ENCODE measurements around the gene ZNF710. TPM values are rescaled to one million over a fixed set of nuclear protein-coding genes. Genes with fewer than 3 reads are reported as not detected.
"Not testable (repeated sequence)": the region's sequence is repeated elsewhere in the genome, so short reads cannot be mapped to it uniquely, and the experiment has no call there.

The ZNF710 gene, protein sequence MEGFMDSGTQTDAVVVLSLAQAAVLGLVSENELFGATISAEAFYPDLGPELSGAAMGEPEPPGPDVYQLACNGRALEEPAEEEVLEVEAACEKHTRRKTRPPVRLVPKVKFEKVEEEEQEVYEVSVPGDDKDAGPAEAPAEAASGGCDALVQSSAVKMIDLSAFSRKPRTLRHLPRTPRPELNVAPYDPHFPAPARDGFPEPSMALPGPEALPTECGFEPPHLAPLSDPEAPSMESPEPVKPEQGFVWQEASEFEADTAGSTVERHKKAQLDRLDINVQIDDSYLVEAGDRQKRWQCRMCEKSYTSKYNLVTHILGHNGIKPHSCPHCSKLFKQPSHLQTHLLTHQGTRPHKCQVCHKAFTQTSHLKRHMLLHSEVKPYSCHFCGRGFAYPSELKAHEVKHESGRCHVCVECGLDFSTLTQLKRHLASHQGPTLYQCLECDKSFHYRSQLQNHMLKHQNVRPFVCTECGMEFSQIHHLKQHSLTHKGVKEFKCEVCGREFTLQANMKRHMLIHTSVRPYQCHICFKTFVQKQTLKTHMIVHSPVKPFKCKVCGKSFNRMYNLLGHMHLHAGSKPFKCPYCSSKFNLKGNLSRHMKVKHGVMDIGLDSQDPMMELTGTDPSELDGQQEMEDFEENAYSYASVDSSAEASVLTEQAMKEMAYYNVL
- 14.4 and 16.1 TPM in 2 replicates for total RNA-seq (2014; rRNA removed; shearing (Covaris generic))
- 8.3 and 8.6 TPM in 2 replicates for polyA plus RNA-seq (2015; cell fraction: cytosol; rRNA removed)
- polyA plus RNA-seq (2015; cell fraction: nucleus; rRNA removed), result 8.9 and 11.2 TPM in 2 replicates

DNA sequence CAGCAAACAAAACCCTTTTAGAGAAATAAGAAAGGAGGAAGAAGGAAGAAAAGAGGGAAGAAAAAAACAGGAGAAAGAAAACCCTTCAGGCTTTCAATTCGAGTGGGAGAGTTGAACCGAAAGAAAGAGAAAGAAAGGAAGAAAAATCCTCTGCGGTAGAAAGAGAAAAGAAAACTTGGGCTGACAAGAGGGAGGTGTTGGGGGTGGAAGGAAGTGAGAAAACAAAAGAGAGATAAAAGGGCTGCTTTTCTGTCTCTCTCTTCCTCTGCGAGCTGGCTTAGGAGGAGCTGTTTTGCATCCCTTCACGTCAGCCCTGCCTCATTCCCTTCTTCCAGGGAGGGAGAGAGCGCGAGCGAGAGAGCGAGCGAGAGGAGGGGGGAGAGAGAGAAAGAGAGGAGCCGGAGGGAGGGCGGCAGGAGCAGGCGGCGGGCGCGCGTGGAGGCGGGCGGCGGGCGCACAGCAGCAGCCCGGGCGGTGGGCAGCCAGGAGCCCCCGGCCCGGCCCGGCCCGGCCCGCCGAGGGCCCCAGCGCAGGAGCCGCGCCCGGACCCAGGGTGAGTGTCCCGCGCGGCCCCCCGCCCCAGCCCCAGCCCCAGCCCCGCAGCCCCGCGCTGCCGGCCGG is at the start of gene ZNF710:
TSS of gene ZNF710 (plus strand) at position 263 of the 621 bp plus-strand sequence. CDS start 65,814 bp downstream, outside the sequence.
- peak; percentile 42 for DNase-seq (ENCODE audit: low read depth)

DNA sequence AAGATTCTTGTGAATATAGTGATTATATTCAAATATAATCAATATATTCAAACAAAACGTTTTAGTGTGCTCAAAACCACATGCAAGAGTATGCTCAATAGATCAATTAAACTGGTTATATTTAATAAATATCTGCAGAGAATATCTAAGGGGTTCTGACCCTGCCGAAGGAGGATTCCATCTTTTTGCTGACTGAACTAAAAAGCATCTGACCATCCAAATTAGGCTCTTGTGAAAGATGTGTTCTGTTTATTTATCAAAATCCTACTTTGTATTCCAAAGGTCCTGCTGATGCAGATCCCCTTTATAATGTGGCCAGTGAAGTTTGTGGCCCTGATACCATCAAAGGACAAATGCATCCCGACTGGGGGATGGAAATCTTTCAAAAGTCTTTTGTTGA is 46.6 kb upstream of the ZNF710 start:
- no peak for DNase-seq (ENCODE audit: low read depth)

DNA sequence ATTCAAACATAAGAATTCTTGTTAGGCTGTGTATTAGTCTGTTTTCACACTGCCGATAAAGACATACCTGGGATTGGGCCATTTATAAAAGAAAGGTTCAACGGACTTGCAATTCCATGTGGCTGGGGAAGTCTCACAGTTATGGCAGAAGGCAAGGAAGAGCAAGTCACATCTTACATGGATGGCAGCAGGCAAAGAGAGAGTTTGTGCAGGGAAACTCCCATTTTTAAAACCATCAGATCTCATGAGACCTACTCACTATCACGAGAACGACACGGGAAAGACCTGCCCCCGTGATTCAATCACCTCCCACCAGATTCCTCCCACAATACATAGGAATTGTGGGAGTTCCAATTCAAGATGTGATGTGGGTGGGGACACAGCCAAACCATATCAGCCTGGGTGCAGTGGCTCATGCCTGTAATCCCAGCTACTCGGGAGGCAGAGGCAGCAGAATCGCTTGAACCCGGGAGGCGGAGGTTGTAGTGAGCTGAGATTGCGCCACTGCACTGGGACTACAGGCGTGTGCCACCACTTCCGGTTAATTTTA is 45.6 kb upstream of the ZNF710 start:
- DNase-seq (ENCODE audit: low read depth), result peak; percentile 15

DNA sequence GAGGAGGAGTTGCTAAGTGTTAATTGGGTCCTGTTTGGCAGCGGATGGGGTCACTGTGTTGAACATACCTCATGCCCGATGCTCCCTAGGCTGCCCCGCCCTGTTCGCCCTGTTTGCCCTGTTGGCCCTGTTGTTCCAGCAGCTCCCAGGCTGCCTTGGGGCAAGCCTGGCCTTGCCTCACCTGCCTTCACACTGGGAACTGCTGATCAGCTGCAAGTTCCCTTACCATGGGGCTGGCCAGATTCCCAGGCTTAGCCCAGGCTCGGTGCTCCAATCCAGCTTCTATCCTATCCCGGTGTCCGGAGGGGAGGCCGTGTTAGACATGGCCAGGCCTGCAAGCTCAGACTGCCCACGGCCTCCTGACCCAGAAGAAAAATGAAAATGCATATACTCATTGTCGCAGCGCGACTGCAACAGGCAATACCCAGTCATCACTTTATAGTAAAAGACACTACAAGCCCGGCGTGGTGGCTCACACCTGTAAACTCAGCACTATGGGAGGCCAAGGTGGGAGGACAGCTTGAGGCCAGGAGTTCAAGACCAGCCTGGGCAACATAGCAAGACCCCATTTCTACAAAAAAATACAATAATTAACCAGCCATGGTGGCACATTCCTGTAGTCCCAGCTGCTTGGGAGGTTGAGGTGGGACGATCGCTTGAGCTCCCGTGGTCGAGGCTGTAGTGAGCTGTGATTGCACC is 42.9 kb upstream of the ZNF710 start:
- DNase-seq (ENCODE audit: low read depth), result no peak

DNA sequence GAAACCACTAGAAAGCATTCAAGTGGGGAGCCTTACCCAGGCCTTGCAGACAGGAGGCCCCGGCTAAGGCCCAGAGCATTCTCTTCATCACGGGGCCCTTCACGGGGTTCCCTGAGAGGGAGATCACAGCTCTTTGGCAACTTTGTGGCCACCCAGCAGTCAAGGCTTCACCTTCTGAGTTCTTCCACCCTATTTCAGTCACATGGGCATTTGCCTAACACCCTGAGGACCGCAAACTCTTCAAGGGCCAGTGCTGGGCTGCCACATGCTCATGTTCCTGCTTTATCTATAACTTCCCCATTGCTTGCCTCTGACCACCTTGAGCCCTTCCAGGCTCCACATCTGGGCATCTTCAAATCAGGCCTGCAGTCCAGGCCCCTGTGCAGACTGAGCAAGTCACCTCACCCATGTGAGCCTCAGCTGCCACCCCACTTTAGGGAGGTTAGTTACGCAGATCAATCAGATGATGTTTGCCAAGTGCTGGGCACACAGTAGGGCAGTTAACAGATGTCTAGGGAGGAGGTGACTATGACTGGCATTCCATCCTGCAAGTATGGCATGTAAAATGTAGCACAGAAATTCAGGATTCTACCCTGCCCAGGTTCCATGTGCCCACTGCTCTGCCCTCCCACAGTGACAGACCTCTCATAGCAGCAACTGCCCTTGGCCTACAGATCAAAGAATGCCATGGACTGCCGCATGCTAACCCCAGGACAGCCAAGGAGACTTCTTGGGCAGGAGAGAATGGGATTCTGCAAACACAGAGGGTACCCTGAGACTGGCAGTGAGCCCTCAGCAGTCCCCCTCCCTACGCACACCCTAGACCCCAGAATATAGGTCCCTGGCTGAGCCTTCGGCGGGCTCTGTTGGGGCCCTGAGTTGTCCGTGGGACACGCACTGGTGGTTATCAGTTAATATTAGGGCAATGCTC is 37.6 kb upstream of the ZNF710 start:
- DNase-seq (ENCODE audit: low read depth), result no peak

DNA sequence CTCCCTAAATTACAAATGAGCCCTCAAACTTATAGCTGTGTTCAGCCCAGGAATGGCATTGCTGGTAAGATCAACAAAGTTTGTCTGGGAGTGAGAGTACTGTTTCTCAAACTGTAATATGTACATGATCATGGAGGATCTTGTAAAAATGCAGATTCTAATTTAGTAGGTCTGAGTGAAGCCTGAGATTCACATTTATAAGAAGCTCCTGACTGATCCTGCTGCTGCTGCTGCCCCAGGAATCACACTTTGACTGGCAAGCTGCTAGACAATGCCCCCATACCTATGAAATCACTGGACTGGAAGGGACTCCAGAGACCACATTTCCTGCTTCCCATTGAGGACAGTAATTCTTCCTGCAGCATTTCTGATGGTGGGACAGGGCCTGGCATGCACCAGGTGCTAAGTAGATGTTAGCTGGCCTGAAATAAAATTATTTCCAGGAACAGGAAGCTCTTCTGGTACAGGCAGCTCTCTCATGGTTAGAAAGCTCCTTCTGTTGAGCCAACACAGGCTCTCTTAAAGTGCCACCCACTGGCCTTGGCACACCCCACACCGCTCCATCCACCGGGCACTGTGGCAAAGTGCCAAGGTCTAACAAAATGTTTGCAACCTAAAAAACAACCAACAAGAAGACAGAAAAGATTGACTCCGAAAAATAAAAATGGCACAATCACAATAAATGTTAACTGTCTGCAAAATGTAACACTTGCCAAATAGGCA is 36.7 kb upstream of the ZNF710 start:
- no peak for DNase-seq (ENCODE audit: low read depth)

DNA sequence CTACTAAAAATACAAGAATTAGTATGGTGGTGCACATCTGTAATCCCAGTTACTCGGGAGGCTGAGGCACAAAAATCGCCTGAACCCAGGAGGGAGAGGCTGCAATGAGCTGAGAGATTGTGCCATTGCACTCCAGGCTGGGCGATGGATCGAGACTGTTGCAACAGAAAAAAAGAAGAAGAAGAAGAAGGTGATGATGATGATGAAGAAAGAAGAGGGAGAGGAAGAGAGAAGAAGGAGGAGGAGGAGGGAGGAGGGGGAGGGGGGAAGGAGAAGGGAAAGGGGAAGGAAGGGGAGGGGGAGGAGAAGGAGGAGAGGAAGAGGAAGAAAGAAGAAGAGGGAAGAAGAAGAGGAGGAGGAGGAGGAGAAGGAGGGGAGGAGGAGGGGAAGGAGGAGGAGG is 33.2 kb upstream of the ZNF710 start:
- DNase-seq (ENCODE audit: low read depth), result no peak

DNA sequence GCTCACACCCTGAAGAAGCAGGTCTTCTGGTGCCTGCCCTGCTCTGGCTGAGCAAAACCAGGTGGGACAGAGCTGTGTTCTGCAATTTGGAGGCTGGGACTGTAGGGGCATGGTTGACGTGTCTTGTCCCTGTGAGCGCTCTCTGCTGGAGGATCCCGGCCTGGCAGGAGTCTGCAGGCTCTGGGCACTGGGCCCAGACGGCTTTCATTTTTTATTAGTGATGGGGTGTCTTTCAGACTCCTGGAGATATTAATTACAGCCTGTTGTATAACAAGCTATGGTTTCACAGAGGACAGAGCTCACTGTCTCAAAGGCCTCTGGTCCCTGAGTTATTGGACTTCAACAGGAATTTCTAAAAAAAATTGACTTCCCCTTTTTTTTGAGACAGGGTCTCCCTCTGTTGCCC is 29.5 kb upstream of the ZNF710 start:
- peak; percentile 53 for DNase-seq (ENCODE audit: low read depth)

DNA sequence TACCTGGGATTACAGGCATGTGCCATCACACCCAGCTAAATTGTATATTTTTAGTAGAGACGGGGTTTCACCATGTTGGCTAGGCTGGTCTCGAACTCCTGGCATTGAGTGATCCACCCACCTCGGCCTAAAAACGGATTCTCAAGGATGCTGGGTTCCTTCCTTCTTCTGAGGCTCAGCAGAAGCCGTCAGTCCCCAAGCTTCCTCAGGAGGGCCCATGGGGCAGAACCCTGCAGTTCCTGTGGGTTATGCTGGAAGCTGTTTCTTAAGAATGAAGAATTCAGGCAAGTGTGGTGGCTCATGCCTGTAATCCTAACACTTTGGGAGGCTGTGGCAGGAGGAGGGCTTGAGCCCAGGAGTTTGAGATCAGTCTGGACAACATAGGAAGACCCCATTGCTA is 29.0 kb upstream of the ZNF710 start:
- DNase-seq (ENCODE audit: low read depth), result no peak

DNA sequence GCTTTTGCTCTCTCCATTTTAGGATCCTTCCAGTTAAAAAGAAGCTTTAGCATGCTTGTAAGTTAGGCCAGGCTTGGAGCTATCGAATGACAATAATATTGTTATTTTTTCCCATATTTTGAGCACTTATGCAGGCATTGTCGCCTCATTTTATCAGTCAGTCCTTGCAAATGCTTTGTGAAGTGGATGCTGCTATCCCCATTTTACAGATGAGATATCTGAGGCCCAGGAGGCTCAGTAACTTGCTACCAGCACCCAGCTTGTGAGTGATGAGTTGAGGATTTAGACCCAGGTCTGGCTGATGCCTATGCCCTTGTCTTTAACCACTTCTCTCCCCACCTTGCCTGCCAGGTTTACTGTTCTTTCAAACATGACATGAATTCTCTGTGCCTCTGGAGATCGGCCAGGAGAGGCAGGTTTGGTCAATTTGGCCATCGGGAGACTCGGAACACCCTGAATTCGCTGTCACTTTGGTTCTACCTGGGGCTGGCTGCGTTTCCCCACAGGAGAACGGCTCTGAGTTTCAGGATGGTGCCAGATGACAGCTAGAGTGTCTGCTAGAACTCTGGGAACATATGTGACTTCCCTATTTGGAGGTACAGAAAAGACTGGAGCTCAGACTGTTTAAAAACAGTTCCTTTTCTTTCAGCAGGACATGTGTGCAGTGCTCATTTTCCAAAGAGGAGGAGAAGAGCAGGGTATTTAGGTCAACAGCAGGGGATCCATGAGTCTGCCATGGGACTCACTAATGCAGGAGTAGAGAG is 25.5 kb upstream of the ZNF710 start:
- DNase-seq (ENCODE audit: low read depth), result no peak

DNA sequence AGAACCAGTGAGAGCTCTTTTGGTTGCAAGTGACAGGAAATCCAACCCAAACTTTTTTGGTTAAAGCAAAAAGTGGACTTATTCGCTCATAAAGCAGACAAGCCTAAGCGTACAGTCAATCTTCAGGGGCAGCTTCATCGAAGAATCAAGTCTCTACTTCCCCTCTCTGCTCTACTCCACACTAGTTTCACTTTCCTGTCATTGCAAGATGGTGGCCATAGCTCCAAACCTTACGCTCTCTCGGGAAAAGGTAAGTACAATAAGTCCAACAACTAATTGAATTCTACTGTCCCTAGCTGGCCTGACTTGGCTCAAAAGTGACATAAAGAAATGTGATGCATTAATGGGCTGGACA is 24.9 kb upstream of the ZNF710 start:
- DNase-seq (ENCODE audit: low read depth), result no peak

DNA sequence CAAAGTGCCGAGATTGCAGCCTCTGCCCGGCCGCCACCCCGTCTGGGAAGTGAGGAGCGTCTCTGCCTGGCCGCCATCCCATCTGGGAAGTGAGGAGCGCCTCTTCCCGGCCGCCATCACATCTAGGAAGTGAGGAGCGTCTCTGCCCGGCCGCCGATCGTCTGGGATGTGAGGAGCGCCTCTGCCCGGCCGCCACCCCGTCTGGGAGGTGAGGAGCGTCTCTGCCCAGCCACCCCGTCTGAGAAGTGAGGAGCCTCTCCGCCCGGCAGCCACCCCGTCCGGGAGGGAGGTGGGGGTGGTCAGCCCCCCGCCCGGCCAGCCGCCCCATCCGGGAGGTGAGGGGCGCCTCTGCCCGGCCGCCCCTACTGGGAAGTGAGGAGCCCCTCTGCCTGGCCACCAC is 23.3 kb upstream of the ZNF710 start:
- not testable (repeated sequence) for DNase-seq (ENCODE audit: low read depth)

DNA sequence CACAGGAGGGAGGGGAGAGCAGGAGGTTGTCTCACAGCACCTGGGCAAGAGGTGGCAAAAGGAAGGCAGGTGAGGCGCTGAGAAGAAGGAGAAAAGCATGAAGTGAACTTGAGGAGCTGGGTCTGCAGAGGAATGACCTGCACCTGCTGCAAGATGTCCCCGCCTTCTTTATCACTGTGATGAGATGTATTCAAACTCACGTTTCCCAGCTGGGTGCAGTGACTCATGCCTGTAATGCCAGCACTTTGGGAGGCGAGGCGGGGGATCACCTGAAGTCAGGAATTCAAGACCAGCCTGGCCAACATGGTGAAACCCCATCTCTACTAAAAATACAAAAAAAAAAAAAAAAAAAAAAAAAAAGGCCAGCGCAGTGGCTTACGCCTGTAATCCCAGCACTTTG is 22.2 kb upstream of the ZNF710 start:
- no peak for DNase-seq (ENCODE audit: low read depth)

DNA sequence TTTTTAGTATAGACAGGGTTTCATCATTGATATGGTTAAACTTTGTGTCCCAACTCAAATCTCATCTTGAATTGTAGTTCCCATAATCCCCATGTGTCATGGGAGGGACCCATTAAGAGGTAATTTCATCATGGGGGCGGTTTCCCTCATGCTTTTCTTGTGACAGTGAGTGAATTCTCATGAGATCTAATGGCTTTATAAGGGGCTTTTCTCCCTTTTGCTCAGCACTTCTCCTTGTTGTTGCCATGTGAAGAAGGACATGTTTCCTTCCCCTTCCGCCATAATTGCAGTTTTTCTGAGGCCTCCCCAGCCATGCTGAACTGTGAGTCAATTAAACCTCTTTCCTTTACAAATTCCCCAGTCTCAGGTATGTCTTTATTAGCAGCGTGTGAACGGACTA is 20.2 kb upstream of the ZNF710 start:
- no peak for DNase-seq (ENCODE audit: low read depth)

DNA sequence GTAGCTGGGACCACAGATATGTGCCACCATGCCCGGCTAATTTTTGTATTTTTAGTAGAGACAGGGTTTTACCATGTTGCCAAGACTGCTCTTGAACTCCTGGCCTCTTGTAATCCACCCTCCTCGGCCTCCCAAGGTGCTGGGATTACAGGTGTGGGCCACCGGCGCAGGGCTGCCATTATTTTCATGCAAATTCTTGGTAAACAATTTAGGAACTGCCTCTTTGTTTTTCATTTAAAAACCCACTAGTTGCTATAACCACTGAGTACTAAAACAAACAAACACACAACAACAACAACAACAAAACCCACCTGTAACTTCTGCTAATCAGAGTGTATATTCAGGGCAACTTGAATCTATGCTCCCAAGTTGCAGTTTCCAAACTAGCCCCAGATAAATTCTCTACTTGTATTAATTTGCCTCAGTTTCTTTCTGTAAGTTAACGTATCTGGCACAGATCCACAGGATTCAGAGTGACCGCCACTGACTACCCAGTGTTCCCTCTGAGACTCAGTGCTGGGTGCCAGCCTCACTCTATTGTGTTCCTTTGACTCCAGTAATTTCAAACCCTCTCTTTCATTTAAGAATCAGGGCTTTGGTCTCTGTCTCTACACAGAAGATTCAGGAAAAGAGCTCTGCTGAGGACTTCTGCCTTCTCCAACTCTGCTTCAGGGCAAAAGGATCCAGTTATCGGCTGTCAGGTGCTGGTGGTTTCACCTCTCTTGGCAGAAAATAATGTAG is 18.6 kb upstream of the ZNF710 start:
- no peak for DNase-seq (ENCODE audit: low read depth)

DNA sequence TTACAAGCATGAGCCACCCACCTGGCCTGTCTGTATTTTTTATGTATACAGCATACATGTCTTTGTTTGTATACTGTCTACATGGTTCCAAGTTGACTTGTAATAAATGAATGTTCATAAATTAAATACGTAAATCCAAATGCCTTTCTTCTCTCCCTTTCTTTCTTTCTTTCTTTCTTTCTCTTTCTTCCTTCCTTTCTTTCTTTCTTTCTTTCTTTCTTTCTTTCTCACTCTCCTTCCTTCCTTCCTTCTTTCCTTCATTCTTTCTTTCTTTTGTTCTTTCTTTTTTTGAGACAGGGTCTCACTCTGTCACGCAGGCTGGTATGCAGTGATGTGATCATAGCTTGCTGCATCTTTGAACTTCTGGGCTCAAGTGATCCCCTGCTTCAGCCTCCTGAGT is 17.1 kb upstream of the ZNF710 start:
- no peak for DNase-seq (ENCODE audit: low read depth)

DNA sequence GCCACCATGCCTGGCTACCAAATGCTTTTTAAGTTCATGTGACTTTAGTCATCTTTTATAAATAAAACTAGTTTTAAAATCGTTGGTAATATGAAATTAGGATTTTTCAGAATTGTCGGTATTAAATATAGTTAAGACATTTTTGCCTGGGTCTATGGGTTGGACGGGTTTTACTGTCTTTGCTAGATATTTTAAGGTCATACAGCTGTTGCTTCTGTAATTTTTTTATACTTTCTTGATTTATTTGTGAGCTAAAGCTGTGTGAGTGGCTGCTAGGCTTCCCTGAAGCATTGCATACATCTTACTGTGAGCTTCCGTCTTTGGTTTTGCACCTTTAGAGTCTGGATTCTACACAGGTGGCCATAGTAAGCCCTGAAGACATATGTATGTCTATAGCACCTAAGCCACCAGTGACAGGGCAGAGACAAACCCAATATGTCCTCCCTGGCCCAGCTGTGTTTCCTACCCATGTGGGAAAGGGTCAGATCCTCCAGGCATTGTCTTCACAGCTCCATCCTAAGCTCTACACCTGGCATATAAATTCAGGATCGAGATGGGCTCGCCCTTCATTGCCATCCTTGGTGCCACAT is 16.6 kb upstream of the ZNF710 start:
- DNase-seq (ENCODE audit: low read depth), result no peak

DNA sequence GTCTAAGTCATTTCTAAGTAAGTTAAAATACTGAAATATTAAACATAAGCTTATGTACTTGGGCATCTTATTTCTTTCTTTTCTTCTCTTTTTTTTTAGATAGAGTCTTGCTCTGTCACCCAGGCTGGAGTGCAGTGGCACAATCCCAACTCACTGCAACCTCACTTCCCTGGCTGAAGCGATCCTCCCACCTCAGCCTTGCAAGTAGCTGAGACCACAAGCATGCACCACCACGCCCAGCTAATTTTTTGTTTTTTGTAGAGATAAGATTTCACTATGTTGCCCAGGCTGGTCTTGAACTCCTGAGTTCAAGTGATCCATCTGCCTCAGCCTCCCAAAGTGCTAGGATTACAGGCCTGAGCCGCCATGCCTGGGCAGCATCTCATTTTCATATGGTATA is 16.0 kb upstream of the ZNF710 start:
- no peak for DNase-seq (ENCODE audit: low read depth)
